AG10803 (cell line): ENCODE measurements around the gene EBF4.
A peak's percentile ranks its signal among the peaks of the same experiment; 100 is the strongest.

ENCODE experiments used
- DNase-seq: peaks from one replicate; pipeline ENCODE4 v3.0.0; 2010; ENCODE audit warnings: low read depth
- H3K4me3 ChIP-seq: 2 replicates; pipeline ENCODE4 v1.5.1; 2011; ENCODE audit warnings: mild to moderate bottlenecking, low read length, control low read depth
- CTCF ChIP-seq: conservative IDR thresholded peaks from 2 replicates; pipeline ENCODE4 v1.5.1; 2011; ENCODE audit warnings: mild to moderate bottlenecking, low read length, control low read depth, inconsistent platforms

EBF4 gene

GRCh38 chr20:2740702-2741101 is 48.1 kb downstream of the EBF4 start:
- H3K4me3 ChIP-seq: no peak overlapping the region
- no peak for DNase-seq
- no peak for TF ChIP-seq CTCF

DNA sequence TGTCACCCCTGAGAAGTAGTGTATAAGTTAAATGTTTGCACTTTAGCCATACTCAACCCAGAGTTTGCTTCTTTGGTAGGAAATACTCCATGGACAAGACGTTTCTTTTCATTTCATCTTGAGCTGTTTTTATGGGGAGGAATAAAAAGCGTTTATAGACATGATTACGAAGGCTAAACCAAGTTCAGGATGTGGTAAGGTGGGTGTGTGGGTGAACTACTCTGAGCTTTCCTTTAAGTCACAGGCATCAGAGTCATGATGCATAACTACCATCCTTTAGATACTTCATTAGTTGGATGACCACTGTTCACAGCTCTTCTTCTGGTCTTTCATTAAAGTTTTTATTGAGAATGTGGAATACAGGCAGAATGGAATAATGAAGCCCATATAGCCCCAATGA is 48.9 kb downstream of the EBF4 start:
- DNase-seq: no peak
- no peak for TF ChIP-seq CTCF
- no peak overlapping the region for H3K4me3 ChIP-seq

GRCh38 chr20:2741881-2742280 is 49.3 kb downstream of the EBF4 start:
- DNase-seq: no peak
- H3K4me3 ChIP-seq: no peak overlapping the region
- TF ChIP-seq CTCF: no peak

GRCh38 chr20:2742431-2742830 is 49.9 kb downstream of the EBF4 start:
- no peak for DNase-seq
- TF ChIP-seq CTCF: no peak

DNA sequence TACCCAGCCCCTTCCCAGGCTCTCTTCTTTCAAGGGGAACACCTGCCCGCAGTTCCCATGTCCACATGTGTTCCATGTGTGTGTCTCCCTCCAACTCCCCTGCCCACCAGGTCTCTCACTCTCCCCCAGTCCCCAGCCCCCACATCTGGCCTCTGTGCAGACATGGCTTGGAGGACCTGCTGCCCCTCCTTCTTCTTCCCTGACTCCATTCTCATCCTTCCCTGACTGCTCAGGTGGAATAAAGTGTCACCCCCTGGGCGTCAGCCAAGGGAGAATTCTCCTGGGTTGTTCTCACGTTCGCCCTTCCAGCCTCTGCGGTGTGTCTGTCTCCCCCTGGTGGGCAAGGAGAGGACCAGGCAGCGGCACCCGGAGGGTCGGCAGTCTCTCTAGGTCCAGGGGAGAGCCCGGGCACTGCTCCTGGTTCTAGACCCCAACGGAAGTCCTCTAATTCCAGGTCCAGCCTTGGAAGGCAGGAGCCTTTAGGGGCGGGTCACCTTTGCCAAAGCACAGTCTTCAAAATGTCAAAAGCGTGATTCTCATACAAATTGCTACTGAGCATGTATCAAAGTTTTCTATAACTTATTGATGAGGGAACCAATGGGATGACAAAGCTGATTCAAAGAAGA is 50.5 kb downstream of the EBF4 start:
- DNase-seq: peak; percentile 48
- TF ChIP-seq CTCF: peak; percentile 81
- no peak overlapping the region for H3K4me3 ChIP-seq

More at GRCh38 chr20:2742431-2742830, 49.9 kb downstream of the EBF4 start:
- no peak overlapping the region for H3K4me3 ChIP-seq

DNA sequence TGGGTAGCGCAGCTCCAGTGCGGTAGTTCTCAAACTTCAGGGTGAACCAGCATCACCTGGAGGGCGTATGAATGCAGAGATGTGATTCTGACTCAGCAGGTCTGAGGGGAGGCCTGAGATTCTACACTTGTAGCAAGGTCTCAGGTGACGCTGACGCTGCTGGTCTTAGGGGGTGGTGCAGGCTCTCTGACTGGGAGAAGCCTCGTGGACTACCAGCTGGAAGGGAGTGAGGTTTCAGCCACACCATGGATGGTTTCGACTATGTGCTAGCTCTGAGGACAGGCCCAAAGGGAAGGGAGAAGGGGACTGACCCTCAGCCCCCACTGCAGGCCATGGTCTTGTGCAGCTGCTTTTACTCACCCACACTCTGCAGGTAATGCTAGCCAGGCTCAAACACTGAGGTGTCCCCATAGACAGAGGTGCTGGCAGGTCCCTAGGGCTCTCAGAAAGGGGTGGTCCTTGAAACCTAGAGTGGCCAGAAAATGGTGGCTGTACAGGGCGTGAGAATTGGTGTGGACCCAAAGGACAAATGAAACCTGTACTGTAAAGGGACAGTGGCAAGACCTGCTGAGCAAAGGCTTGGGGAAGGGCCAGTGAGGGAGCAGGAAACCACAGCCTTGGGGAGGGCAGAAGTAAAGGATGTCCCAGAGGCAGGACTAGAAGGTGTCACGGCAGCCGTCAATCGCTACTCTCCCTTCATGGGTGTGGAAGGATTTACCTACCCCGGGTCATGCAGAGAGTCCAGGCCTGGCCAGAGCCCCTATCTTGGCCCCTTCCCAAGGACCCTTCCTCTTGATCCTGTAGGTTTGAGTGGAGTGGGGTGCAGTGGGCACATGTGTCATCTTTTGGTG is 52.7 kb downstream of the EBF4 start:
- no peak for TF ChIP-seq CTCF
- no peak overlapping the region for H3K4me3 ChIP-seq

More for the DNA sequence above, 52.7 kb downstream of the EBF4 start:
- DNase-seq: no peak
